ENCODE measurements around the gene PDE6C.

DNA sequence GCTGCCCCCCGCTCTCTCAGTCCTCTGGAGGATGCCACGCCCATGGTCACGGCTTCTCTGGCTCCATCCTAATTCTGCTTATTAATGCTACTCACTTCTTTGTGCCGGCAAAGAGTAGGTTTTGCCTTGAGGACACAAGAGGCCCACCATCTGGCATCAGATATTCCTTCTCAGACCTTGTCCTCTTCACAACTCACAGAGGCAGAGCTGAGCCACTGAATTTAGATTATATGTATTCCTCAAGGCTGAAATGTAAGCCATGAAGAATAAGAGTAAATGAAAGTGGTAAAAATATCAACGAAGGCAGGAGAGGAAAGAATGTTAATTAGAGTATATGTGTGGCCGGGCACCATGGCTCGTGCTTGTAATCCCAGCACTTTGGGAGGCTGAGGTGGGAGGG is 17.8 kb upstream of the PDE6C start:
- TF ChIP-seq, protein P1, sequence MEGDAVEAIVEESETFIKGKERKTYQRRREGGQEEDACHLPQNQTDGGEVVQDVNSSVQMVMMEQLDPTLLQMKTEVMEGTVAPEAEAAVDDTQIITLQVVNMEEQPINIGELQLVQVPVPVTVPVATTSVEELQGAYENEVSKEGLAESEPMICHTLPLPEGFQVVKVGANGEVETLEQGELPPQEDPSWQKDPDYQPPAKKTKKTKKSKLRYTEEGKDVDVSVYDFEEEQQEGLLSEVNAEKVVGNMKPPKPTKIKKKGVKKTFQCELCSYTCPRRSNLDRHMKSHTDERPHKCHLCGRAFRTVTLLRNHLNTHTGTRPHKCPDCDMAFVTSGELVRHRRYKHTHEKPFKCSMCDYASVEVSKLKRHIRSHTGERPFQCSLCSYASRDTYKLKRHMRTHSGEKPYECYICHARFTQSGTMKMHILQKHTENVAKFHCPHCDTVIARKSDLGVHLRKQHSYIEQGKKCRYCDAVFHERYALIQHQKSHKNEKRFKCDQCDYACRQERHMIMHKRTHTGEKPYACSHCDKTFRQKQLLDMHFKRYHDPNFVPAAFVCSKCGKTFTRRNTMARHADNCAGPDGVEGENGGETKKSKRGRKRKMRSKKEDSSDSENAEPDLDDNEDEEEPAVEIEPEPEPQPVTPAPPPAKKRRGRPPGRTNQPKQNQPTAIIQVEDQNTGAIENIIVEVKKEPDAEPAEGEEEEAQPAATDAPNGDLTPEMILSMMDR (IDR thresholded peaks at IDR 0.05) = no peak
- TF ChIP-seq POLR2A (IDR thresholded peaks at IDR 0.05) = no peak
